Bronchus fibroblast of lung (primary cell): ENCODE data around the gene GPR155. TPM values are rescaled to one million over a fixed set of nuclear protein-coding genes. Genes with fewer than 3 reads are reported as not detected.

Source experiments
- total RNA-seq: library from RNA; depleted of rRNA; stranded (reverse); fragments of >200 nt; gene quantifications from 2 replicates; pipeline ENCODE4 v1.2.3, GENCODE V29; 2015

Gene GPR155, protein sequence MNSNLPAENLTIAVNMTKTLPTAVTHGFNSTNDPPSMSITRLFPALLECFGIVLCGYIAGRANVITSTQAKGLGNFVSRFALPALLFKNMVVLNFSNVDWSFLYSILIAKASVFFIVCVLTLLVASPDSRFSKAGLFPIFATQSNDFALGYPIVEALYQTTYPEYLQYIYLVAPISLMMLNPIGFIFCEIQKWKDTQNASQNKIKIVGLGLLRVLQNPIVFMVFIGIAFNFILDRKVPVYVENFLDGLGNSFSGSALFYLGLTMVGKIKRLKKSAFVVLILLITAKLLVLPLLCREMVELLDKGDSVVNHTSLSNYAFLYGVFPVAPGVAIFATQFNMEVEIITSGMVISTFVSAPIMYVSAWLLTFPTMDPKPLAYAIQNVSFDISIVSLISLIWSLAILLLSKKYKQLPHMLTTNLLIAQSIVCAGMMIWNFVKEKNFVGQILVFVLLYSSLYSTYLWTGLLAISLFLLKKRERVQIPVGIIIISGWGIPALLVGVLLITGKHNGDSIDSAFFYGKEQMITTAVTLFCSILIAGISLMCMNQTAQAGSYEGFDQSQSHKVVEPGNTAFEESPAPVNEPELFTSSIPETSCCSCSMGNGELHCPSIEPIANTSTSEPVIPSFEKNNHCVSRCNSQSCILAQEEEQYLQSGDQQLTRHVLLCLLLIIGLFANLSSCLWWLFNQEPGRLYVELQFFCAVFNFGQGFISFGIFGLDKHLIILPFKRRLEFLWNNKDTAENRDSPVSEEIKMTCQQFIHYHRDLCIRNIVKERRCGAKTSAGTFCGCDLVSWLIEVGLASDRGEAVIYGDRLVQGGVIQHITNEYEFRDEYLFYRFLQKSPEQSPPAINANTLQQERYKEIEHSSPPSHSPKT
- total RNA-seq = 0.74 and 1.3 TPM in 2 replicates

DNA sequence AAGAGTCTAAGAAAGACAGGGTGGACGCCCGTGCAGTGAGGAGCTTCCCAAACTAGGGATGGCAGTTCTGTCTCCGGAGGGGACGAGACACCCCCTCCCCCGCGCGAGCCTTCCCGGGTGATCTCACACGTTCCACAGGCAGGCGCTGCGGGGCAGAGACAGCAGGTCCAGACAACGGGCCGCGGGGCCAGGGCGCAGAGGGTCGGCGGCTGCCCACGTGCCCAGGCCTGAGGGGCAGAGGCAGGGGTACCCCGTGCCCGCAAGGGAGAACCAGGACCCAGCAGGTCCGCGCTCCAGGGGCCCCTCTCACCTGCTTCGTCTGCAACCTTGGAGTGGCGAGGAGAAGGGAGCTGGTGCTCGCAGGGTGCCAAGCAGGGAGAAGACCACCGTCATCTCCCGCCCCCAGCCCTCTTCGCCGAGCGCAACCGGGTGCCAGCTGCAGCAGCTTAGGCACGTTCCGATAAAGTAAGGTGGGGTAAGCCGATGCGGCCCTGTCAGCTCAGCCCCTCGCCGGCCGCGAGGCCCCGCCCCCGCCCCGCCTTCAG lies at the start of gene GPR155:
Gene GPR155, minus strand, starts transcription at position 467 of the 545 bp plus-strand sequence. CDS start 5,073 bp downstream, outside the sequence.

DNA sequence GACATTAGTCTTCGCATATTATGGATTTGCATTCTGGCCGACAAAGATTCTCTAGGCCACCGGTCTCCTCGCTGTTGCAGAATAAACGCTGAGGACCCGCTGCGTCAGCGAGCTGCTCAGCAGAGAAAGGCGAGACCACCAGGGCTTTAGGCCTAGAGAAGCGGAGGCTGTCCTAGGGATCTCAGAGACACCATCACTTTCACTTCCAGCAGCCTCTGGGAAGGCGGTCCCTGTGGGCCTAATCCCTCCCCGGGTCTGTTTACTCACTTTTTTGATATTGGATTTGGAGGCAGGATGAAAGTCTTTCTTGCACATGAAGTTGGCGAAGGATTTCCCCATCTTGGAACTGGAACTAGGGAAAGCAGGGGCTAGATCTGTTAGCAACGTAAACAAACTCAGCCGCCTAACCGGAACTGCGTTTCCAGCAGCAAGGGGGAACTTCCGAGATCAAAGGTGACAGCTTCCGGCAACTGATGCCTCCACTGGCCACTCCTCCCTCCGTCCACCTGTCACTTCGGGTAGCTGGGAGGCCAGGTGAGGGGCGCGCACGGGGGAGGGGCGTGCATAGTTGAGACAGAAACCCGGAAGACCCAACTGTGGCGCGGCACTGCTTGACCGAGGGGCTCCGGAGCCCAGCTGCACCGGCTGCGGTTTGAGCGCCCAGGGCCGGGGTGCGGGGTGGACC lies 91.4 kb downstream of the GPR155 start, which contains the start of gene SCRN3:
Gene SCRN3, plus strand, starts transcription at position 447 of the 685 bp plus-strand sequence. CDS start 2,554 bp downstream, outside the sequence.

Other genes with a start within 250 kb of the GPR155 start
- 93.4 and 94.5 TPM in 2 replicates for gene OLA1, start 238.5 kb downstream of the GPR155 start, total RNA-seq
- gene SP9, start 152.1 kb downstream of the GPR155 start, total RNA-seq = not detected in 2 replicates
- 12.2 and 17.3 TPM in 2 replicates for gene SCRN3, start 91.3 kb downstream of the GPR155 start, total RNA-seq
- gene WIPF1, start 110.8 kb upstream of the GPR155 start, total RNA-seq = 5.4 and 5.5 TPM in 2 replicates